Effector memory CD8-positive, alpha-beta T cell (primary cell): ENCODE measurements around the gene ZNF574.
A peak's percentile ranks its signal among the peaks of the same experiment; 100 is the strongest.
"Not testable (repeated sequence)": the region's sequence is repeated elsewhere in the genome, so short reads cannot be mapped to it uniquely, and the experiment has no call there.

Source experiments
- ATAC-seq: fragments of 150-1000 bp; cut with Tn5 transposase; replicated peaks from 2 replicates; pipeline ENCODE4 v1.10.0; 2021; ENCODE audit warnings: mild to moderate bottlenecking, moderate library complexity
- DNase-seq, 3 experiments: peaks; one replicate each; pipeline ENCODE4 v3.0.0; 2021
- H3K27ac Mint-ChIP-seq, 2 donors: one replicate each; pipeline ENCODE4 v1.8.0; 2022; ENCODE audit warnings: mild to moderate bottlenecking in 2 of 2, mixed read lengths in 2 of 2, moderate library complexity in 2 of 2
- H3K27me3 Mint-ChIP-seq, 2 donors: one replicate each; pipeline ENCODE4 v1.8.0; 2022; ENCODE audit warnings: mixed read lengths in 2 of 2
- H3K36me3 Mint-ChIP-seq: one replicate; pipeline ENCODE4 v1.8.0; 2022; ENCODE audit warnings: mild to moderate bottlenecking, moderate library complexity, mixed read lengths; ENCODE audit not compliant: insufficient read depth
- H3K4me1 Mint-ChIP-seq, 2 donors: one replicate each; pipeline ENCODE4 v1.8.0; 2022; ENCODE audit warnings: low read depth in 2 of 2, mixed read lengths in 2 of 2
- H3K4me3 Mint-ChIP-seq, 2 donors: one replicate each; pipeline ENCODE4 v1.8.0; 2022; ENCODE audit warnings: mild to moderate bottlenecking in 2 of 2, mixed read lengths in 2 of 2, moderate library complexity in 2 of 2
- H3K9me3 Mint-ChIP-seq, 2 donors: one replicate each; pipeline ENCODE4 v1.8.0; 2022; ENCODE audit warnings: mixed read lengths in 2 of 2
- total RNA-seq, 9 experiments: gene quantifications; one replicate each; lab custom pipeline; 2026; lab: John Stamatoyannopoulos, UW

Gene ZNF574, protein sequence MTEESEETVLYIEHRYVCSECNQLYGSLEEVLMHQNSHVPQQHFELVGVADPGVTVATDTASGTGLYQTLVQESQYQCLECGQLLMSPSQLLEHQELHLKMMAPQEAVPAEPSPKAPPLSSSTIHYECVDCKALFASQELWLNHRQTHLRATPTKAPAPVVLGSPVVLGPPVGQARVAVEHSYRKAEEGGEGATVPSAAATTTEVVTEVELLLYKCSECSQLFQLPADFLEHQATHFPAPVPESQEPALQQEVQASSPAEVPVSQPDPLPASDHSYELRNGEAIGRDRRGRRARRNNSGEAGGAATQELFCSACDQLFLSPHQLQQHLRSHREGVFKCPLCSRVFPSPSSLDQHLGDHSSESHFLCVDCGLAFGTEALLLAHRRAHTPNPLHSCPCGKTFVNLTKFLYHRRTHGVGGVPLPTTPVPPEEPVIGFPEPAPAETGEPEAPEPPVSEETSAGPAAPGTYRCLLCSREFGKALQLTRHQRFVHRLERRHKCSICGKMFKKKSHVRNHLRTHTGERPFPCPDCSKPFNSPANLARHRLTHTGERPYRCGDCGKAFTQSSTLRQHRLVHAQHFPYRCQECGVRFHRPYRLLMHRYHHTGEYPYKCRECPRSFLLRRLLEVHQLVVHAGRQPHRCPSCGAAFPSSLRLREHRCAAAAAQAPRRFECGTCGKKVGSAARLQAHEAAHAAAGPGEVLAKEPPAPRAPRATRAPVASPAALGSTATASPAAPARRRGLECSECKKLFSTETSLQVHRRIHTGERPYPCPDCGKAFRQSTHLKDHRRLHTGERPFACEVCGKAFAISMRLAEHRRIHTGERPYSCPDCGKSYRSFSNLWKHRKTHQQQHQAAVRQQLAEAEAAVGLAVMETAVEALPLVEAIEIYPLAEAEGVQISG
- 20.9 to 36.7 (median 28.5) reads per million in 9 experiments for total RNA-seq

DNA sequence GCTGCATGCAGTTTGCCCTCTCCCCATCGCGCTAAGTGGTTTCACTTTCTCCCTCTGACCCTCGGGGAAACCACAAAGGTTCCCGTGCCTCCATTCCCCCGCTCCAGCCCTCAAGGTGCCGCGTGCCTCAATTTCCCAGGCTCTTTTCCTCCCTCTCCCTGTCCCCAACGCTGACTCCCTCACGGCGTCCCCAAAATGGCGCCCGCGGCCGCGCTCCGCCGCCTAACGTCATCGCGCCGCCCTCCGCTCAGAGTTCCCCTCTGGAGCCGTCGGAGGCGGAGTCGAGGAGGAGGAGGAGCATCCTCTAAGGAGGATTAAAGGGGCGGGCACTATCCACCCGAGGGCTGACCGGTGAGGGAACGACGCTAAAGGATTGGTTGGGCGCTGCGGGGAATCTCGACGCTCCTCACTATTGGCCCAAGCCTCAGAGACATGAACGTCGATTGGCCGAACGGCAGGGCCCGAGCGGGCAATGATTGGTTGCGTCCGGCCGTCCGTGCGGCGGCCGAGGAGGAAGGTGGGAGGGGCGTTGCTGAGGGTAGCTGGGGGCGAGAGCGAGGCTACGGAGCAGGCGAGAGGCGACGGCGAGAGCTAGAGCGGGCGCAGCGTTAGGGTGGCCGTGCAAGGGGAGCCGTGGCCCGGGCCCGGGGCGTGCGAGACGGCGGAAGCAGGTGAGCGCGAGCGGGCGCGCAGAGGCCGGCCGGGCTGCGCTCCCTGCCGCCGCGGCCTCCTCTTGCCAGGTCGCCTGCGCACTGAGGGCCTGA lies at the start of gene ZNF574:
ZNF574 (plus strand) TSS at position 551 of the 764 bp plus-strand sequence. CDS start 2,441 bp downstream, outside the sequence.
- H3K4me3 Mint-ChIP-seq, result peak within 1 kb of the TSS; percentile 94 to 98
- H3K27me3 Mint-ChIP-seq, result no peaks in the 10 kb centered on the region
- ATAC-seq (peak; percentile 92), DNase-seq (peak; percentile 97 to 98 (median 98))
- peak within 1 kb of the TSS; percentile 99 to 100 for H3K27ac Mint-ChIP-seq
- H3K4me1 Mint-ChIP-seq, result peaks cover 30 to 35% of the 10 kb centered on the region in 2 donors
- H3K36me3 Mint-ChIP-seq, result peaks cover 37% of the 10 kb centered on the region
- peaks cover 0 to 2% of the 10 kb centered on the region in 2 donors for H3K9me3 Mint-ChIP-seq

DNA sequence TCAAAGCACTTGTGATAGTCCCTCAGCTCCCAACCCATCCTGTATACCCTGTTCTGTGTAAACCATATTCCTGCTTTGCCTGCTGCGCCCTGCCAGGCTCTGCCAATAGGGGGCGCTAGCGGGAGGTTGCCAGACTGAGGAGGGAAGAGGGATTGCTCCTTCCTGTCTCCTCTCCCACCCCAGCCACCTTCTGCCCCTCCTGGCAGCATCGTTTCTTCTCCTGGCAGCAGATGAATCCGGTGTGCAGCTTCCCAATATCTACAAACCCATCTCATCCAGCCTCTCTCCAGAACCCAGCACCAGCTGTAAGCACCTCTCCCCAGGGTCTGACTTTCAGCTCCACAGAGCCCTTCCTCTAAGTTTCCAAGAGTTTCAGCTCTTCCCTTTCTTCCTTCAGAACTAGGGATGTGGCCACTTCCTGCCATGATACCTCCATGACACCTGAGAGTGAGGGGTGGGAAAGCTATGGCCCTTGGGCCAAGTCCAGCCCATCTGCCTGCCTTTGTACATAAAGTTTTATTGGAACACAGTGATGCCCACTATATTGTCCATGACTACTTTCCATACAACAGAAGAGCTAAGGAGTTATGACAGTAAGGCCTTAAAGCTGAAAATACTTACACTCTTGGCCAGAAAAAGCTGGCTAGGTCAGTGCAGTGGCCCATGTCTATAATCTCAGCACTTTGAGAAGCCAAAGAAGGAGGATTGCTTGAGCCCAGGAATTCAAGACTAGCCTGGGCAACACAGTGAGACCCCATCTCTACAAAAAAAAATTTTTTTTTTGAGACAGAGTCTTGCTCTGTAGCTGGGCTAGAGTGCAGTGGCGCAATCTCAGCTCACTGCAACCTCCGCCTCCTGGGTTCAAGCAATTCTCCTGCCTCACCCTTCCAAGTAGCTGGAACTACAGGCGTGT lies 47.4 kb upstream of the ZNF574 start:
- Mint-ChIP-seq H3K36me3 (no peaks in the 10 kb centered on the region), H3K4me3 (no peak overlapping the region), H3K27ac (no peak overlapping the region), H3K27me3 (peaks cover 37 to 72% of the 10 kb centered on the region in 2 donors), H3K9me3 (no peaks in the 10 kb centered on the region), H3K4me1 (no peaks in the 10 kb centered on the region)
- ATAC-seq (no peak), DNase-seq (peak in 2 of 3 experiments; percentile 9)

DNA sequence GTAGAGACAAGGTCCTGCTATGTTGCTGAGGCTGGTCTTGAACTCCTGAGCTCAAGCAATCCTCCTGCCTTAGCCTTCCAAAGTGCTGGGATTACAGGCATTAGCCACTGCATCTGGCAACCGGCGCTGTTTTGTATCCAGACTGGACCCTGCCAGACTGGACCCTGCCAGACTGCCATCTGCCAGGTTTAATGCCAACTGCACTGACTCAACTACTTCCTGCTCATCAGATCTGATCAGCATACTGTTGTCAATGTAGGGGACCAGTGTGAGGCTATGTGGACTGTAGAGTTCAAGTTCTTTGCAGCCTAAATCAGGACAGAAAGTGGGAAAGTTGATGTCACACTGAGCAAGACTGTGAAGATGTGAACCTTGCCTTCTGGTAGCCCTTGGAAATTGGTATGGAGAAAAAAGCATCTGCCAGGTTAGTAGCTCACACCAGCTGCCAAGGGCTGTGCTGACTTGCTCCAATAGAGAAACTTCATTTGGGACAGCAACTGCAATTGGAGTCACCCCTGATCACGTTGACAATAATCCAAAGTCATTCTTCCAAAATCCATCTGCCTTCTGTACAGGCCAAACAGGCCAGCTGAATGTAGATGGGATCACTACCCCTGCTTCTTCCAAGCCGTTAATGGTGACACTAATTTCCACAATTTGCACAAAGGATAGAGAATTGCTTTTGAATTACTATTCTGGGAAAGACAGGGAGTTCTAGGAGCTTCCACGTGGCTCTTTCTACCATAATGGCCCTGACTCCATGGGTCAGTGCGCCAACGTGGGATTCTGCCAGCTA lies 45.1 kb upstream of the ZNF574 start:
- no peak overlapping the region for H3K4me3 Mint-ChIP-seq
- H3K27me3 Mint-ChIP-seq, result peaks cover 29 to 57% of the 10 kb centered on the region in 2 donors
- DNase-seq, result no peak
- peaks cover 3% of the 10 kb centered on the region for H3K36me3 Mint-ChIP-seq
- peaks cover 6% of the 10 kb centered on the region in 2 donors for H3K4me1 Mint-ChIP-seq
- H3K9me3 Mint-ChIP-seq, result no peaks in the 10 kb centered on the region
- no peak overlapping the region for H3K27ac Mint-ChIP-seq
- no peak for ATAC-seq

DNA sequence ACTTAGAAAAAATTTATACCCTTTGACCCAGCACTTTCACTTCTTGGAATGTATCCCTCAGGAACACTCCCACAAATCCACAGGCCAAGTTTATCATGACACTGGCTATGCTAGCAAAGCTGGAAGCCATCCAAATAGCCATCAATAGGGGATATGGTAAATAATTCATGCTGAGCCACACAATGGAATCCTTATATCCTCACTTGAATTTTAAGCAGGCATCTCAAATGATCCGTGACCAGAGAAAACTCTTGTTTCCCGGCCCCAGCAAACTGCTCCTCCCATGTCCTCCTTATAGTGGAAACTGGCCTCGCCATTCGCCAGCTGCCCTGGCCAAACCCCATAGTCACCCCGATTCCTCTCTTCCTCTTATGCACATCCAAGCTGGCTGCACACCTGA lies 43.5 kb upstream of the ZNF574 start:
- DNase-seq (no peak), ATAC-seq (no peak)
- H3K27me3 Mint-ChIP-seq, result peaks cover 21 to 44% of the 10 kb centered on the region in 2 donors
- H3K9me3 Mint-ChIP-seq, result no peaks in the 10 kb centered on the region
- peaks cover 6% of the 10 kb centered on the region in 2 donors for H3K4me1 Mint-ChIP-seq
- no peak overlapping the region for H3K4me3 Mint-ChIP-seq
- no peak overlapping the region for H3K27ac Mint-ChIP-seq
- peaks cover 3% of the 10 kb centered on the region for H3K36me3 Mint-ChIP-seq

DNA sequence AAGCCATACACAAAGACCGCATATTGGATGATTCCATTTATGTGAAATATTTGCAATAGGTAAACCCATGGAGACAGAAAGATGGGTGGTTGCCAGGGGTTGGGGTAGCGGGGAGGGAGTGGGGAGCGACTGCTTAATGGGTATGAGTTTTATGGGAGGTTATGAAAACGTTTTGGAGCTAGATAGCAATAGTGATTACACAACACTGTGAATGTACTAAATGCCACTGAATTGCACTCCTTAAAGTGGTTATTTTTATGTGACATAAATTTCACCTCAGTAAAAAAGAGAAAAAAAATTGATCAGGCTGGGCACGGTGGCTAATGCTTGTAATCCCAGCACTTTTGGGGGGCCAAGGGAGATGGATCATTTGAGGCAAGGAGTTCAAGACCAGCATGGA lies 42.6 kb upstream of the ZNF574 start:
- Mint-ChIP-seq H3K27me3 (peaks cover 16 to 43% of the 10 kb centered on the region in 2 donors), H3K9me3 (no peaks in the 10 kb centered on the region), H3K27ac (no peak overlapping the region), H3K36me3 (peaks cover 3% of the 10 kb centered on the region), H3K4me3 (no peak overlapping the region), H3K4me1 (peaks cover 6% of the 10 kb centered on the region in 2 donors)
- DNase-seq, result no peak
- no peak for ATAC-seq

DNA sequence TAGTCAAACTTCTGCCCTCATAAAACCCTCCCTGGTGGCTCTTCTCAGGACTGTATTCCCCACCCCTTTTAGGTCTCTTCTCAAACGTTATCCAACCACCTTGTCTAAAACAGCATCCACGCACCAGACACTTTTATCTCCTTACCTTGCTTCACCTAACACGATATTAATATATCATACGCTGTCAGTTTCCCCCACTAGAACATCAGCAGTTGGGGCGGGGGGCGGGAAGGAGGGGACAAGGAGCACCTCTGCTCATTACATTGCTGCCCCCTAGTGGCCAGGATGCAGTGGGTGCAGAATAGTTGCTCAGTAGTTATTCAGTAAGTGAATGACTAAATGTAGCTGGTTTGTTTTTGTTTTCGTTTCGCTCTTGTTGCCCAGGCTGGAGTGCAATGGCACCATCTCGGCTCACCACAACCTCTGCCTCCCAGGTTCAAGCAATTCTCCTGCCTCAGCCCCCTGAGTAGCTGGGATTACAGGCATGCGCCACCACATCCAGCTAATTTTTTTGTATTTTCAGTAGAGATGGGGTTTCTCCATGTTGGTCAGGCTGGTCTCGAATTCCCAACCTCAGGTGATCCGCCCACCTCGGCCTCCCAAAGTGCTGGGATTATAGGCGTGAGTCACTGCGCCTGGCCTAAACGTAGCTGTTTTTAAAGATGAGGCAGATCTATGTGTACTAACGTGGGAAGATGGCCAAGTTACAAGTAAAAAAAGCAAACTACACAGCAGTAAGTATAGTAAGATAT lies 41.1 kb upstream of the ZNF574 start:
- not testable (repeated sequence) for H3K9me3 Mint-ChIP-seq, H3K36me3 Mint-ChIP-seq, H3K4me1 Mint-ChIP-seq
- peak overlapping the region in 1 of 2 donors; percentile 76 for H3K27ac Mint-ChIP-seq
- H3K27me3 Mint-ChIP-seq, result peaks cover 13 to 47% of the 10 kb centered on the region in 2 donors
- DNase-seq (peak; percentile 52 to 56 (median 52)), ATAC-seq (peak; percentile 90)
- H3K4me3 Mint-ChIP-seq, result peak overlapping the region; percentile 33 to 40

DNA sequence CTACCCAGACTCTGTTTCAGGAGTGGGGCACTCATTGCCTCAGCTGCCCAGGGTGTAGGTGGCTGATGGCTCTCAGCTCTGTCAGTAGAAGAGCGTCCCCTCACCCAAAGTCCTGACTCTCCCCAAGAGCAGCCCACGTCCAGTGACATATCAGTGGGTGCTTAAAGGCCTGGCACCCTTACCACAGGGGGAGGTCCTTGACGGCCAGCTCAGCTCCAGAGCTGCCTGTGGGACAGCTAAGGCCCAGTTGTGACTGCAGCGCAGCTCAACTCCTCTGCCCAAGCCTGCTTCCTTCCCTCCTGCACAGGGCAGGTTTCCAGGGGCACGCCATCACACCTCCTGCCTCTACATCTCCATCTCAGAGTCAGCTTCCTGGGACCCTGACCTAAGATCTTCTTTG lies 38.3 kb upstream of the ZNF574 start:
- H3K27ac Mint-ChIP-seq, result no peak overlapping the region
- H3K27me3 Mint-ChIP-seq, result peaks cover 9 to 45% of the 10 kb centered on the region in 2 donors
- no peak overlapping the region for H3K4me3 Mint-ChIP-seq
- H3K36me3 Mint-ChIP-seq, result peaks cover 3% of the 10 kb centered on the region
- no peaks in the 10 kb centered on the region for H3K9me3 Mint-ChIP-seq
- DNase-seq (no peak), ATAC-seq (no peak)
- peaks cover 6% of the 10 kb centered on the region in 2 donors for H3K4me1 Mint-ChIP-seq

DNA sequence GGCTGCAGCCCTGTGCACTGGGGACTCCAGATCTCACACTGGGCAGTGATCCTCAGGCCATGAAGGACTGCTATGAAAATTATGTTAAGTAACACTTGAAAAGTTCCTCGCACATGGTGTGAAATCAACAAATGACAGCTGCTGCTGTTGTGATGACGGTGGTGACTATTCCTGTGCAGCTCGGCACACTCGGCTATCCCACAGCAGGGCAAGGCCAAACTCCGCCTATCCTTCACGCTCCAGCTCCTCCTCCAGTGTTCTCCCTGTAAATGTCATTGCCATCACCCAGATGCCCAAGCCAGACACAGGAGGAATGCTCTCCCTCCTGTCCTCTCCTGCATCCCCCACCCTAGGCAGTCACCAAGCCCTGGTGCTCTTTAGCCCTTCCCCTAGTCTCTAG lies 37.3 kb upstream of the ZNF574 start:
- Mint-ChIP-seq H3K27me3 (peaks cover 6 to 43% of the 10 kb centered on the region in 2 donors), H3K27ac (no peak overlapping the region), H3K9me3 (no peaks in the 10 kb centered on the region), H3K4me1 (peaks cover 6% of the 10 kb centered on the region in 2 donors), H3K4me3 (no peak overlapping the region), H3K36me3 (peaks cover 3% of the 10 kb centered on the region)
- DNase-seq, result no peak
- no peak for ATAC-seq

DNA sequence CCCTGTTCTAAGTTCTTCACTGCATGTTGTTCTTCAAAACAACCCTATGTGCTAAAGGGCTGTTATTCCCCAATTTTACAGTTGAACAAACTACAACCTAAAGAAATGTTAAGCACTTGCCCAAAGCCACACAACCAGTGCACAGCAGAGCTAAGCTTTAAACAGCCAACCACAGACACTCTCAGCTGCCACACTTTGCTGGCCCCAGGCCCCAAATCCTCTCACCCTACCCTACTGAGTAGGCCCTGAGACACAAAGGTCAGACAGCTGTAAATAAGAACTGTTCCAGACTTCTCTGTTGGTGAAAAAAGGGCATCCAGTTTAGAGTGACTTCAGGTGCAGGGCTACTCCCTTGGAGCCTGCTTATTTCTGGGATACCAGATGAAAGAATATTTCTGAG lies 35.9 kb upstream of the ZNF574 start:
- no peak overlapping the region for H3K4me3 Mint-ChIP-seq
- peaks cover under 1% of the 10 kb centered on the region for H3K36me3 Mint-ChIP-seq
- DNase-seq, result no peak
- no peak overlapping the region for H3K27ac Mint-ChIP-seq
- peaks cover 0 to 1% of the 10 kb centered on the region in 2 donors for H3K4me1 Mint-ChIP-seq
- H3K27me3 Mint-ChIP-seq, result peaks cover 0 to 40% of the 10 kb centered on the region in 2 donors
- no peak for ATAC-seq
- no peaks in the 10 kb centered on the region for H3K9me3 Mint-ChIP-seq

DNA sequence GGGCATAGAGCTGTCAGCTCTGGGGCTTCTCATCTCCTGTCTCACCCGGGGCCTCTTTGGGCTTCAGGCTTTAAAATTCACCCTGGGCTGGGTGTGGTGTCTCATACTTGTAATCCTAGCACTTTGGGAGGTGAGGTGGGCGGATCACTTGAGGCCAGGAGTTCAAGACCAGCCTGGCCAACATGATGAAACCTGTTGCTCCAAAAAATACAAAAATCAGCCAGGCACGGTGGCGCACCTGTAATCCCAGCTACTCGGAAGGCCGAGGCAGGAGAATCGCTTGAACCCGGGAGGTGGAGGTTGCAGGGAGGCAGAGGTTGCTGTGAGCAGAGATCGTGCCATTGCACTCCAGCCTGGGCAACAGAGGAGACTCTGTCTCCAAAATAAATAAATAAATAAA lies 35.5 kb upstream of the ZNF574 start:
- peaks cover 2 to 45% of the 10 kb centered on the region in 2 donors for H3K27me3 Mint-ChIP-seq
- H3K36me3 Mint-ChIP-seq, H3K27ac Mint-ChIP-seq, ATAC-seq, H3K4me1 Mint-ChIP-seq, DNase-seq, H3K9me3 Mint-ChIP-seq, H3K4me3 Mint-ChIP-seq: not testable (repeated sequence)

DNA sequence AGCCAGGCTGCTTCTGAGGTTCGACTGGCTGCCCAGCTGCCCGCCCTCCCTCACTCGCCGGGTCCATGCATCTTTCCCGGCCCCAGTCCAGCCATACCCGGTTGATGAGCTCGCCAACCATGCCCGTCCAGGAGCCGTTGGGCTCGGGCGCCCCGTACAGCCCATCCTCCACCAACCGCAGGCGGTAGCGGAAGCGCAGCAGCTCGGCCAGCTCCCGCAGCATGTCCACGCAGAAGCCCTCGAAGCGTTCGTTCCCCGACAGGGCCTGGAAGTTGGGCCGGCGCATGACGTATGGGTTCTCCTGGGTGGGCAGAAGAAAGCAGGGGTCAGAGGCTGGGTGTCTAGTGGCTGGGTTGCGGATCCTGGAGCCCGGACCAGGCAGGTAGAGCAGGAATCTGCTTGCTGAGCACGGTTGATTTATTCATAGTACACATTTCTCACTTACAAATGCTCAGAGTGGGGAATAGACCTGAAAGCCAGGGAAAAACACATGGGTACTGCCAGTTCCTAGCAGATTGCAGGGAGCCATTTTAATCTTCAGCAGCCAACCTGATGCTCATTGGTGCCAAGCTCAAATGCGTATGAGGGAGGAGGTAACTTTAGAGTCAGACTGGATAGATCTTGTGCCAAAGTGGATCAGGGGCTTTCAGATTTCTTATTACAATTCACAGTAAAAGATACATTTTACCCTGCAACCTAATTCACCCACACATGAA lies 33.4 kb upstream of the ZNF574 start:
- DNase-seq, result no peak
- H3K9me3 Mint-ChIP-seq, result no peaks in the 10 kb centered on the region
- H3K27ac Mint-ChIP-seq, result no peak overlapping the region
- H3K4me3 Mint-ChIP-seq, result no peak overlapping the region
- ATAC-seq, result no peak
- peaks cover 11 to 53% of the 10 kb centered on the region in 2 donors for H3K27me3 Mint-ChIP-seq
- no peaks in the 10 kb centered on the region for H3K36me3 Mint-ChIP-seq
- H3K4me1 Mint-ChIP-seq, result no peaks in the 10 kb centered on the region
